GM23338 (cell line): ENCODE results near the gene GPR25.

ENCODE experiments used
- CTCF ChIP-seq, 2 experiments: fragments of 200-600 bp in 1 of 2; sonication (generic) in 1 of 2; conservative IDR thresholded peaks; 2 replicates each; pipeline versions ENCODE4 v1.5.1 to v1.6.1; 2016 to 2017; ENCODE audit warnings: antibody characterized with exemption in 2 of 2, low read depth in 2 of 2, mild to moderate bottlenecking in 2 of 2, moderate library complexity in 1 of 2
- POLR2AphosphoS5 ChIP-seq: IDR thresholded peaks from 2 replicates; pipeline ENCODE4 v1.6.1; 2016; ENCODE audit warnings: antibody characterized with exemption, low read depth

GRCh38 chr1:200838676-200839445, 33.9 kb upstream of the GPR25 start:
- TF ChIP-seq POLR2AphosphoS5: no peak
- TF ChIP-seq CTCF (conservative IDR thresholded peaks at IDR 0.05; ENCODE audit: low read depth in 2 of 2): no peak
